Peyer's patch (tissue), 4 donors: ENCODE data around the gene FLACC1.

Experiments
- CTCF ChIP-seq, 6 experiments: fragments of 450-650 bp in 4 of 6; fragments of 200-600 bp in 2 of 6; sonication (generic) in 1 of 6; IDR thresholded peaks; one replicate each; pipeline ENCODE4 v1.5.1; 2017 to 2019; ENCODE audit warnings: antibody characterized with exemption in 6 of 6, mild to moderate bottlenecking in 3 of 6, moderate library complexity in 1 of 6
- POLR2A ChIP-seq, 2 donors: fragments of 450-650 bp; IDR thresholded peaks; one replicate each; pipeline ENCODE4 v1.5.1; 2017; ENCODE audit warnings: antibody characterized with exemption in 2 of 2, mild to moderate bottlenecking in 2 of 2, moderate library complexity in 2 of 2

GRCh38 chr2:201258666-201259615 lies 98.2 kb downstream of the FLACC1 start:
- TF ChIP-seq POLR2A (IDR thresholded peaks at IDR 0.05) (no peak), CTCF (IDR thresholded peaks at IDR 0.05) (peak in 1 of 6 experiments; percentile 15)
